KG1 (cell line): ENCODE measurements around the gene GAPDHS.

Experiments used
- DNase-seq: peaks from one replicate; lab custom pipeline; 2025; lab: John Stamatoyannopoulos, UW

GAPDHS gene

DNA sequence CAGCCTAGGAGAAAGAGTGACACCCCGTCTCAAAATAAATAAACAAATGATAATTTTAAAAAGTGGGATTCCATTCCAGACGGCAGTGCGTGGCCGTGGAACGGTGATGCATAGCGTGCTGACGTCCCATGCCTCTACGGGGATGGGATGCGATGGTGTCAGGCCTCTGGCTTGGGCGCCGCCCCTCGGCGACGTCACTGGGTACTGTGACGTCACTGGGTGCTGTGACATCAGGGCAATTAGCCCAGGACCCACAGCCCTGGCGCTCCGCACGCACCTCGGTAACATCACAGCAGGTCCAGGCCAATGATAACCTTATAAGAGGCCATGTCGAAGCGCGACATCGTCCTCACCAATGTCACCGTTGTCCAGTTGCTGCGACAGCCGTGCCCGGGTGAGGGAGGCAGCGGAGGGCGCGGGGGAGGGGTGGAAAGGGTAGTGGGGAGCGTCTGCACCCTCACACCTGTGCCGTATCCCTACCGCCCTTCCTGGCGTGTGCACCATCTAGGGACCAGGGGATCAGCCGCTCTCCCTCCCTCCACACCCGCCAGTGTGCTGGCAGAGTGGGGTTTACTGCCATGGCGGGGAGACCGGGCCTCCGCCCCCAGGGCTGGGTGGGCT, at the start of gene GAPDHS:
TSS of gene GAPDHS (plus strand) at position 256 of the 621 bp plus-strand sequence. CDS start at position 328, 72 bp downstream.
- DNase-seq, result no peak

DNA sequence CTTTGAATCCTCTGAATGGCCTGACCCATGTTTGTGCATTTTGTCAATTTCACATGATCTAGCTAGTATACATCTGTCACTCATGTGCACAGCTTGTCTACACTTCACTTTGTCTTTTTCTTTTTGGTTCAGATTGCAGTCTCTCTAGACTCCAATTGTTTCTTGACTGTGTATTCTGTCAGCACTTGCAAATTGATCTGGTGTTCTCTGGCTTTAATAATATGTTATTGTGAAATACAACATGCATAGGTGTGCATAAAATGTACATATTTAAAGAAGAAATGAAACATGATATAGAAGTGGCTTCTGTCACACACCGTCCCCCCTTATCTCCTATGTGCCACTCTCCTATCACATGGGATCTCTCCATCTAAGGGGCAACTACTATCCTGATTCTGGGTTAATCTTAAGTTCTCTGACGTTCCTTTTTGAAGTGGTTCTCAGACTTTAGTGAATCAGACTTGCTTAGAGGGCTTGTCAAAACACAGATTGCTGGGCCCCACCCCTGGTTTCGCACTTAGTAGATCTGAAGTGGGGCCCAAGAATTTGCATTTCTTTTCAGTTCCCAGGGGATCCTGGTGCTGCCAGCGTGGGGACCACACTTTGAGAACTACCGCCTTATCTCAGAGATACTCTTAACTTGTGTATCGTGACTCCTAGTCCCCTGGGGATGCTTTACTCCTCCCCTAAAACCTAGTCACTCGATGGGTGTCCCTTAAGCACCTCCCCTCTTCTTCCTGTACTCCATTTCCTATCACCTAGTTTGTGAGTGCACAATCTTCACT, 48.8 kb upstream of the GAPDHS start:
- no peak for DNase-seq

DNA sequence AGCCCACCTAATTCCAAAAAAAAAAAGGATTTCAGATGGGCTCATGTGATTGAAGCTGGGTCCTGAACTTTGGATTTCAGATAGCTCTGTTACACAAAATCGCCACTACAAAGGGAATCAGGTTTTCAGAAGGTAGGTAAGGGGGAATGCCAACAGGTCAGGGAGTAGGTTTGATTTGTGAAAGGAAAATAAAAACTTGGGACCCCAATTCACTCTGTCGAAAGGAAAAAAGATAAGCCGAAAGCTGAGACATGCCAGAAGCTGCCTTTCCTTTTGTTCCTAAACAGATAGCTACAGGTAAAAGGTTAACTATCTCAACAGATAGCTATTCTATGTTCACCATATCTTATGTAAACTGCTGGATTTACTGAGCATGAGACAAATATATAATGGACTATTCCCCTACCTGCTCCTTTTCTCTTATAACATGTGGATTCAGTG, 47.0 kb upstream of the GAPDHS start:
- DNase-seq, result no peak

DNA sequence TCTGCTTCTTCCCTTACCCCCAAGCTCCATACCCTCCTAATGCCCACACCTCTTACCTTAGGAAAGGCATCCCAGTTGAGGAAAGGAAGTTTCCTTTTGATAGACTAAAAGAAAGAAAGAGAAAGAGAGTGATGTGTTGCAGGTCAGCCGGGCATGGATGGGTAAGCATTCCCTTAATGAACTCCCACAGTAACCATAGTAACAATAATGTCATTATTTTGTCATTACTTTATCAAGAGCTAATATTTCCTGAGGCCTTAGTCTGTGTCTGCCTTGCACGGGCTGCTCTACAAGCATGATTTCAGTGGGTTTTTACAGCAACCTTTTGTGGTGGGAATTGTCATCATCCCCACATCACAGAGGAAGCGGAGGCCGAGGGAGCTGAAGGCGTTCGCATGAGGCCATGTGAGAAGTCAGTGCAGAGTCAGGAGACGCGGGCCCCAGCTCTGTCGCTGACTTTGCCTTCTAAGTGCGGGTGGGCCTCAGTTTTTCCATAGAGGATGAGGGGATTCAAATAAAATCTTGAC, 45.5 kb upstream of the GAPDHS start:
- no peak for DNase-seq

DNA sequence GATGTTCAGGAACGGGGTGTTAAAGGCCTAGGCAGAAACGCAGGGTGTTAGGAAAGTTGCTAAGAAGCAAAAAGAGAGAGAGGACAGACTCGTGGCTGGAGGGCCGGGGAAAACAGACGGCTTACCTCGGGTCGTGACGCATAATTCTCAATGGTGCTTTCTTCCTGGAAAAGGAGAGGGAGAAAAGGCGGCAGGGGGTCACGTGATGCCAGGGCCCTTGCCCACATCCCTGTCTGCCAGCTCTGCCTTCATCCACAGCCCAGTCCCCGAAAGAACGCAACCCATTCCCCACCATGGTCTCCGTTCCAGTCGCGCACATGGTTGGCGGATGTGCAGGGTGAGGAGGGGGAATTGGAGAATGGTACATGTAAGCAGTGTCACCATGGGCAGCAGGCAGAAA, 44.6 kb upstream of the GAPDHS start:
- no peak for DNase-seq

DNA sequence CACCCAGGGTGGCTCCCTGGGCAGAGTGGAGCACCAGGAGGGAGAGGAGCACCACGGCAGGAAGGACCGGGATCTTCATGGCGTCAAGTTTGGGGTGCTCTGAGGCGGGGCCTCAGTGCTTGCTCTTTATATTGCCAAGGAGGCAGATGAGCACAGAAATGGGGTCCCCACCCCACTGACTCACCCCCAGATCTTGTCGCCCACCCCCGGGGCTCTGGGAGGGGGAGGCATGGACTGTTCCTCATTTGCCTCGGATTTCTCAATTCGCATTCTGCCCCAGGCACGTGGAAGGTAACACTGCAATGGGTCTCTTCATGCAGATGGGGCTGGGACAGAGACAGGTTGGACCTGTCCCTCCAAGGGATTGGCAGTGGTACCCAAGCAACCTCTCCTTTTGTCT, 42.9 kb upstream of the GAPDHS start, which contains the start of gene KRTDAP:
TSS of gene KRTDAP (minus strand) at position 101 of the 400 bp plus-strand sequence. CDS start at position 79, 22 bp downstream.
- DNase-seq, result no peak

DNA sequence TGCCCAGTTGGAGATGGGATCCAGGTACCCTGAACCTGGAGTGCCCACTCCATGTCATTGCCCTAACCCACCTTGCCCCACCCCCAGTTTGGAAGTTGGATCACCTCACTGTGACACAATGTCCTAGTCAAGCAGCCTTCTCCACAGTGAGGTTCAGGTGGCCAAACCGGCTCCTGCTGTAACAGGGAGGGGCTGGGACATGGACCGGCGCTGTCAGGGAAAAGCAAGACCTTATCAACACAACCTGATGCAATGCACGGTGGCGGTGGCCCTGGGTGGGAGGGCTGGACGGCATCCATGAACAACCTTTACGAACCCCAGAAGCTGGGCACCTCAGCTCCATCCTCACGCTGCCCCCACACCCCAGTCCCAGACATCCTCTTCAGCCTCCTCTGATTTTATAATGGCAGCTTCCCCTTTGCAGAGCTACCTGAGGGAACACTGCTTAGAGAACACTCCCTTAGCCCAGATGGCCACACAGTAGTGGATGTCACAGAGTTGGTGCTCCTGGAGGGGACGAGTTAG, 41.4 kb upstream of the GAPDHS start:
- DNase-seq, result no peak

DNA sequence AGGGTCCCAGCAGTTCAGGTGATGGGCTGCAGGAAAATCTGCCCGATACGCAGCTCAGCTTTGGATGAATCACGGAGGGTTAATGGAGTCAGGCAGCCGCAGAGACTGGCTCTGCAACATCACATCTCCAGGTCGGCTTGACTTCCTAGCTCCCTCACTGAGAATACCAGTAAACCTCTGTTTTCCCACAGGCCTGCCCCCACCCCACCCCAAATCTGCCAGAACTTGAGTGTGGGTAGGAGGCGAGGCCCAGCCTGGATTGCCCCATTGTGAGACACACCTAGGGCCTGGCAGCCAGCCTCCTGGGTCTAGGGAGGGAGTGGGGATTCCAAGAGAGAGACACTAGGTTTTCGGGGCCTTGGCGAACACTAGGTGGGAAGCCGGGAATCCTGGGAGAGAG, 39.3 kb upstream of the GAPDHS start:
- DNase-seq, result no peak

DNA sequence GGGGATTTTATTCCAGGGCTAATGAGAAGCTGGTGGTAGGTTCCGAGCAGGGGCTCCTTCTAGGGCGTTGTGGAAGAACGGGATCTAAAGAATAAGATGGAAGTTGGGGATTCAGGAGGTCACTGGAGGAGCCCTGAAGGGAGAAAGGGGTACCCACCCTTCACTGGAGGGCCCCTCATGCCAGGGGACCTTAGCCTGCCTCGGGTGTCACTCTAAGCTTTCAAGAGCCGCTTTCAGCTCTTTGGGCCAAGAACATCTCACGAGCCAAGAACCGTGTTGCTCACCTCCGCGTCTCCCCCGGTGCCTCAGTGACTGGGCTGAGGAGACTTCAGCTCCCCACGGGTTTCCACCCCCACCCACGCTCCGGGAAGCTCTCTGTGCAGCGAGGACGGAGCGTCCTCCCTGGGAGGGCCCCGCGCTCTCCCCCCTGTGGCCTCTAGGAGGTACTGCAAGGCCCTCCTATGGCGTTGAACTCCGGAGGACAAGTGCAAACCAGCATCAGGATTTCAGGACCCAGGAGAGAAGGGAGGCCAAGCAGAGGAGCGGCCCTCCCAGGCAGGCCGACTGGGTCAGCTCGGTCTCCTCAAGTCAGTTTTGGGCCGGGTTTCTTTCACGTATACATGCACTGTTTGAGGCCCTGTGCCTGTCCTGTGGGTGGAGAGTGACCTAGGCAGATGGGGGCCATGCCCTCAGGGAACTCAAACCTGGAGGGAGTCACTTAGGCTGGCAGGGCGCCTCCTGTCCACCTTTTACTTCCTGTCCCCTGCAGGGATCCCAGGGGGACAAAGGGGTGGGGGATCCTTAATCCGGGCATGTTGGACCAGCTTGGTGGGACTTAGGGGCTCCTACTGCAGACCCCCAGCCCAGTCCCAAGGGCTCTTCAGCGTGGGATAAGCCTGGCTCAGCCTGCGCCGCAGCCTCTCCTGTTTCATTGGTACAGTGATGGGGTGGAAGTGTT, 37.9 kb upstream of the GAPDHS start:
- peak; percentile 5 for DNase-seq

DNA sequence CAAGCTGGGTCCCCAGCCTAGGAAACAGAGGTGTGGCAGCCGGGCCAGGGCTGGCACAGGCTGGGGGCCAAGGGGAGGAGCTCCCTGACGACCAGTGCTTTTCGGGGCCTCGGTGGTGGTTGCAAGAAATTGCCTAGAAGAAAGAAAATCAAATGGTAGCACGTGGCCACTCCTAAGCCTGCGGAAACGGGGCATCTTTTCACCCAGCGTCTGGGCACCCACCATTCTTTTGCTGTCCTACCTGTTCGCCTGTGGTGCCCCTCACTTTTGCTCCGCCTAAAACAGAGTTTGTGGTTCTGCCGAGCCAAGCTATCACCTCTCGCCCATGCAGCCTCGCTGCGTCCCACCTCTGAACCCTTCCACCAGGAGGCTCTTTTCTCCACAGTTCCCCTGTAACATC, 35.9 kb upstream of the GAPDHS start:
- DNase-seq, result no peak

DNA sequence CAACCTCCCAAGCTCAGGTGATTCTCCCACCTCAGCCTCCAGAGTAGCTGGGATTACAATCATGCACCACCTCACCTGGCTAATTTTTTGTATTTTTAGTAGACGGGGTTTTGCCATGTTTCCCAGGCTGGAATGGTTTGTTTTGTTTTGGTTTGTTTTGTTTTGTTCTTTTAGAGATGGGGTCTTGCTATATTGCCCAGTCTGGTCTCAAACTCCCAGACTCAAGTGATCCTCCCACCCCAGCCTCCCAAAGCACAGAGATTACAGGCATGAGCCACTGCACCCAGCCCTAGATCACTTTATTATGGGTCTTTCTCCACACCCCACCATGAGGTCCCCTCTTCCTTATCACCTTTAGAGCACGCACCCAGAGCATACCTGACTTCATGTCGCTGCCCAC, 35.0 kb upstream of the GAPDHS start:
- DNase-seq, result no peak

DNA sequence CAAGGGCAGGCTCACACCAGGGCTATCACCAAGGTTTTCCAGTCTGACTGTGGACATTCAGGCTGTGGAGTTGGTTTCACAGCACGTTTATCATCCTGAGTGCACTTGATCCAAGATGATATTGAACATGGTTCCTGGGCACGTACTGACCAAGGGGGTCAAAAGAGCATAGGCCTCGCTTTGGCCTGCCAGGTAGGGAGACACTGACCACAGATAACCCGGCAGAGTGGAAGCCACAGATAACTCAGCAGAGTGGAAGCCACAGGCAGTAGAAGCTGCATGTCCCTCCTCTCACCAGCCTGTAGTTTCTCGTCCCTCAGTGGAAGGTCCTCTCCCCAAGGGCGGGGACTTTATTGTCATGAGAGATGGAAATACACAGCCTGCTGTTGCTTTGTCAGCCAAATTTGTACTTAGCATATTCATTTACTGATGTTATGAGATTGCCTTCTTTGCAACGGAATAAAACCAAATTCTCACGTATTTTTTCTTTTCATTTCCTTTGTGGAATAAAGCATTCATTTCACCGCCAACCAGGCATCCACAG, 34.2 kb upstream of the GAPDHS start:
- DNase-seq, result no peak

DNA sequence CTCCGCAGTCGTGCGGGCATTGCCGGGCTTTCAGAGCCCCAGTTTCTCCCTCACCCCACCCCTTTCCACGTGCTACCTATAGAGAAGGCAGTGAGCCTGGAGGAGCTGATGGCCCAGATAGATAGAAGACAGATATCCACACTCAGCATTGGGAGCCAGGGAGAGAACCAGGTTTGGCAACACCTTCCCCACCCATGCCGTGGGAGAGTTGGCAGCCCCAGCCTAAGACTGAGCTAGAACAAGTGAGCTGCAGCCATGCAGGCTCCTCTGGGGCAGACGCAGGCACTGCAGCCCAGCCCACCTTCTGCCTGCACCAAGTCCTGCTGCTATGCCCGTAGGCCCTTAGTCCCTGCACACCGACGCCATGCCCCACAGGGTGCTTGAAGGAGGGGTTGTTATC, 32.6 kb upstream of the GAPDHS start:
- DNase-seq, result no peak

DNA sequence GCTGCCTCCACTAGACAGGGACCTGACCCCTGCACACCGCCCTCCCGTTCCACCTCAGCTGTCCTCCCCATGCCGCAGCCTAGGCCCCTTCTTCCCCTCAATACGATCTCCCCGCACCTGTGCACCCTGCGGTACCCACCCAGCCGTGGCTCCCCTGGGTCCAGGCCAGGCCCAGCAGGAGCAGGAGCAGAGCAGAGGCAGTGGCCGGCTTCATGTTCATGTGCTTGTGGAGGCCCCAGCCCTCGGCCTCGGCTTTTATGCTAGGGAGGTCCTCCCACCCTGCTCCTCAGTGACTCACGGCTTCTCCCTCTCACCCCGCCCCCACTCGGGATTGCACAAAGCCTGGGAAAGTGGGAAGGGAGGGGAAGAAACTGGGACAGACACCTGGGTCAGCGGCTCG, 31.6 kb upstream of the GAPDHS start:
- DNase-seq, result no peak

DNA sequence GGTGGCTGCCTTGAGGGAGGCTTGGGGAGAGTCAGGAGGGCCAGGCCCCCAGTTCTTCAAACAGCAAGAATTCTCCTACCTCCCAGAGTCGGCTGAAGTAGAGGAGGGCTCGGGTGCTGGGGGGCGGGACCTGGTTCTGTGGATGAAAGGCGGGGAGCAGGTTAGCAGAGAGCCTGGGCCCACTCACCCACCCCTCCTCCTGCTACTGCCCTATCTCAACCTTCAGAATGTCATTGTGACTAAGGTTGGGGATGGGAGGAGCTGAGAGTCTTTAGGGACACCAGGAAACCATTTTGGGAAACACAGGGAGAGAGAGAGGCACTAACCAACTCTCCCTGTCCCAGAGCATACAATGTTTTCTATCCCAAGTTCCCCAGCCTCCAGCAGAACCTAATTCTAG, 30.5 kb upstream of the GAPDHS start:
- DNase-seq, result no peak

DNA sequence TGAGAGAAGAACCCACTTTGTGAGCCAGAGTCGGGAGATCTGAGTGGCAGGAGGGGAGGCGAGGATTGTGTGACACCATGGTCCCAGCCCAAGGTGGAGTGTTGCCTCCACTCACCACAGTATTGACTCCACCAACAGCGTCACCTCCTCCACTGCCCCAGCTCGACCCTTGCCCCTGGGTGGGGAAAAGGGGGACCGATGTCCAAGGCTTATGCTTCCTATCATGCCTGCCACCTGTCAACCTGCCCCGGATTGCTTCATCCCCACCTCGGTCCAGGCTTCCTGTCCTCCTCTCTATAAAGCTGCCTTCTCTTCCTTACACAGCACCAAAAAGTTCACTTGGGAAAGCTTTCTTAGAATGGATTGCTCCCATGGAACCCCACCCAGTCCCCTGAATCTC, 27.2 kb upstream of the GAPDHS start:
- no peak for DNase-seq

DNA sequence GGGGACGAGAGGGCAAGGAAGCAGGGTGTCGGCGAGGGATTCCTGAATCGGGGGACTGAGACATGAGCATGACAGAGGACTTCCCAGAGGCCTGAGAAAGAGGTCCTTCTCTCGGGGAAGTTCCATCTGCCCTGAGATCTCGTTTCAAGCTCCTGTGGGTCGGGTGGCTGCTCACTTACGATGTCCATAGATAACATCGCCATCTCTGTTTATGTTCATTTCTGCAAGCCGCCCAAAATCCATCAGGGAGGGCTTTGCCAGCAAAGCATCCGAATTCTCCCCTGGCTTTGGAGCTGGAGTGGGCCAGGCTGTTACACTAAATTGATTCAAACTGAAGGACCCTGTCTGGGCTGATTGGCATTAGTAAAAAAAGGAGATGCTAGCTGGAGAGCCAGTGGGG, 25.7 kb upstream of the GAPDHS start:
- no peak for DNase-seq

DNA sequence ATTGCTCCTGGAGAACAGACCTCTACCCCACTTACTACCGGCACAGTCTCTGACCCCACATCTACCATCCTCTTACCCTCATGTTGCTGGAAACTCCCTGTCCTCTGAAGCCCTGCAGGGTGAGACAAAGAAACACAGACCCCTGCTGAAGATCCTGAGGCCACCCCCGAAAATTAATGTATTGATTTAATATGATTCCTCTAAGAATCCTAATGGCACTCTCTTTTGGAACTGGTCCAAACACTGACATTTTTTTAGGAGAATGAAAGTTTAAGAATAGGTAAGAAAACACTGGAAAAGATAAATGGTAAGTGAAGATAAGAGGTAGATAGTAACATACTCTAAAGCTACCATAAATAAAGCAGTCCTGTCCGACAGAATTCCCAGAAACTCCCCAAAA, 25.1 kb upstream of the GAPDHS start:
- DNase-seq, result no peak

DNA sequence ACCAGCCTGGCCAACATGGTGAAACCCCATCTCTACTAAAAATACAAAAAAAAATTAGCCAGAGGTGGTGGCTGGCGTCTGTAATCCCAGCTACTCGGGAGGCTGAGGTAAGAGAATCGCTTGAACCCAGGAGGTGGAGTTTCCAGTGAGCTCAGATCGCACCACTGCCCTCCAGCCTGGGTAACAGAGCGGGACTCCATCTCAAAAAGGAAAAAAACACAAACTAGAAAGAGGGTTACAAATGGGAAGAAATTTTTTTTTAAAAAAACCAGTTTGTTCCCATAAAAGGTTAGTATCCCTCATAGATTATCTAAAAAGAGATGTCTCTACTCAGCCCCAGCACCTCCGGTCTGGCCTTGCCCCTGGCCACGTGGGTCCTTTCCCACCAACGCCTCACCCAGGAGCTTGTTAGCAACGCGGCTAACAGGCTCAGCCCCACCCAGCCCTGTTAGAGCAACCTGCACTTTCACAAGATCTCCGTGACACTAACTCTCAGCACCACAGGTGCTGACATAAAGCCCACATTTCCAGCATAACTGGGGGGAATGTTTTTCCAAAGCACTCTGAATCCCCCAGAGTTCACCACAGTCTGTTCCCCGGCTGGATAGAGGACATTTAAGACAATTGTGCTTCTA, 24.1 kb upstream of the GAPDHS start:
- DNase-seq, result no peak

DNA sequence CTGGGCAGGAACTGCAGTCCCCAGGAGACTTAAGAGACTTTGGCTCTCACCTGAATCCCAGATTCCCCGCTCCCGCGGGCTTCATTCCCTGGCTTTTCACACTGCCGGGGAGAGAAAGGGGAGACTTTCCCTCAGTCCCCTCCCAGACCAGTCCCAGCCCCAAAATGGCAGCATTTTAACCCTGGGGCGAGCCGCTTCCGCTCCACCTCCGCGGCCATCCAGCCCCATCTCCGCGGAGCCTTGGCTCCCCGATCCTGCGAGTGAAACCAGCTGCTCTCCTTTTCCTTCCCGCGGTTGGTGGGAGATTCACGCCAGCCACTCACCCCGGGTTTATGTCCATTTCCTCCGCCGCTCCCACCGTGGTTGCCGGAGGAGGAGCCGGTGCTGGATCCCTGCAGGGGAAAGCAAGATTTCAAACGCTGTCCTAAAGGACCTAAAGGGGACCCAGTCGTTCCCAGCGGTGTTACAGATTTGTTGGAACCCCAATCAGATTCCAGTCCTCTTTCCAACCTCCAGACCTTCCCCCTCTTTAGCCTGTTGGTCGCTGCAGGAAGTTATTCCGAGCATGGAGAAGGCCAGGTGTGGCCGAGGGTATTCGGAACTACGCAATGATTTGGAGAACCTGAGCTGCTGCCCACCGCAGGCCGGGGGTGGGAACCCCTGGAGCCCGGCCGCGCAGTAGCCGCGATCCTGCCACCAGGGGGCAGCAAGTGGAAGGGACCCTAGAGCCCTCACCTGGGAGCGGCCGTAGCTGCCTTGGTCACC, 23.2 kb upstream of the GAPDHS start:
- peak; percentile 7 for DNase-seq

DNA sequence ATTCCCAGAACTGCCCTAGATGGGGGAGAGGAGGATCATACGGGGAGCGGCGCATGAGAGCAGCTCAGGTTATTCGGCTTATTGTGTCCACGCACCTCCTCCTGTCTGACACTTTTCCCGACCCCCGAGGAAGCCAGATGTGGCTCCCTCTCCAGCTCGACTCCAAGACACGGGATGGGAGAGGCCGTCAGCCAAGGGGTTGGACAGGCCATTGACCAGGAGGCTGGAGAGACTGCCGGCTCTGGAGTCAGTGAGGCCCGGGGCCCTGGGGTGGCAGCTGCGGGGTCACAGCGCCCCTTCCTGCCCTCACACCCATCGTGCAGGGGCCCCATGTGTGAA, 22.7 kb upstream of the GAPDHS start:
- no peak for DNase-seq
